B cell (primary cell): ENCODE results near the gene MYT1.
A peak's percentile ranks its signal among the peaks of the same experiment; 100 is the strongest.
"Not testable (repeated sequence)": the region's sequence is repeated elsewhere in the genome, so short reads cannot be mapped to it uniquely, and the experiment has no call there.

Source experiments
- CTCF ChIP-seq: fragments of 200-600 bp; IDR thresholded peaks from one replicate; pipeline ENCODE4 v1.8.0; 2022; ENCODE audit warnings: antibody characterized with exemption, mild to moderate bottlenecking
- EZH2 ChIP-seq: IDR thresholded peaks from 2 replicates; pipeline ENCODE4 v1.6.1; 2012; ENCODE audit warnings: borderline replicate concordance, low read depth, mild to moderate bottlenecking, moderate library complexity, low read length; ENCODE audit not compliant: insufficient read depth, poor library complexity, severe bottlenecking

- TF ChIP-seq CTCF, result peak; percentile 97
- not testable (repeated sequence) for TF ChIP-seq EZH2
These were observed 121.6 kb downstream of the MYT1 start for GRCh38 chr20:64285579-64286446.
